ENCODE data around the gene CTDP1. TPM values are rescaled to one million over a fixed set of nuclear protein-coding genes. Genes with fewer than 3 reads are reported as not detected.

CTDP1 gene
- total RNA-seq, 1 donor from 2014 or later, result 34.8 TPM

DNA sequence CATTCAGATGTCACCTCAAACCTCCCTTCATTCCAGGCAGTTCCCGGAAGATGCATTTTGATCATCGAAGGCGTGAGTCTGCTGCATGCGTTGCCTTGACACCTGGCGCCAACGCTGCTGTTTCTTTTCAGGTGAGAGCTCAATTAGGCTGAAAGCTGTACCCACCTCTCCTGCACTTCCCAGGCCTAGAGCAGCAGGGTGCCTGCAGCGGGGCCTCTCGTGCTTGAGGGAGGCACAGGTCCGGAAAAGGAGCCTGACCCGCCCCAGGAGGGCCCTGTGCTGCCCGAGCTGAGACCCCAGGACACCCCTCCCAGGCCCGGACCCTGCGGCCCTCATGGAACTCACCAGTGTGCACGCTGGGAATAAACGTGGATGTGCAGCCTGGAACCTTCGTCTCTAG is 86.7 kb downstream of the CTDP1 start:
- DNase-seq, result peak; percentile 8
- no peak overlapping the region for H3K27ac Mint-ChIP-seq (ENCODE audit: unreplicated experiment)
- peaks cover 14% of the 10 kb centered on the region for H3K9me3 Mint-ChIP-seq (ENCODE audit: unreplicated experiment)
- peaks cover 5% of the 10 kb centered on the region for H3K27me3 Mint-ChIP-seq (ENCODE audit: unreplicated experiment)
- no peak overlapping the region for H3K4me3 Mint-ChIP-seq (ENCODE audit: unreplicated experiment)
- H3K36me3 Mint-ChIP-seq (ENCODE audit: unreplicated experiment), result peaks cover 25% of the 10 kb centered on the region
- TF ChIP-seq CTCF (IDR thresholded peaks at IDR 0.05; ENCODE audit: partially characterized antibody, unreplicated experiment), result no peak
- H3K4me1 Mint-ChIP-seq (ENCODE audit: low read depth, unreplicated experiment), result peaks cover 3% of the 10 kb centered on the region

DNA sequence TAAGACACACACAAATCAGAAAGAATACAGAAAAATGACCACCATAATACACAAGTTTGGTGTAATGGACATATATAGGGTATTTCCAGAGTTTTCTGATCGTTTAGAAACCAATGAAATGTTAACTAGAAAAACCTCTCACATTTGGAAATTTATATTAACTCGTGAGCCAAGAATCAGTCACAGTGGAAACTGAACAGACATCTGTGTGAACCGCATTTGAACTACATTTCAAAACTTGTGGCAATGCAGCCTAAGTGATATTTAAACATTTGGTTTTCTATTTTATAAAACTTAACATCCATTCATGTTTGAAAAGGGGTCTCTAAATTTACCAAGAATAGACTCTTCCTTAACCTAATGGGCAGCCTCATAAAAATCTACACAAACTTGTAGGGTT is 89.1 kb downstream of the CTDP1 start:
- Mint-ChIP-seq H3K27me3 (ENCODE audit: unreplicated experiment) (peaks cover 6% of the 10 kb centered on the region), H3K36me3 (ENCODE audit: unreplicated experiment) (peaks cover 20% of the 10 kb centered on the region), H3K9me3 (ENCODE audit: unreplicated experiment) (peaks cover 20% of the 10 kb centered on the region), H3K4me1 (ENCODE audit: low read depth, unreplicated experiment) (peaks cover 3% of the 10 kb centered on the region), H3K27ac (ENCODE audit: unreplicated experiment) (no peak overlapping the region), H3K4me3 (ENCODE audit: unreplicated experiment) (no peak overlapping the region)
- TF ChIP-seq CTCF (IDR thresholded peaks at IDR 0.05; ENCODE audit: partially characterized antibody, unreplicated experiment), result no peak
- no peak for DNase-seq

DNA sequence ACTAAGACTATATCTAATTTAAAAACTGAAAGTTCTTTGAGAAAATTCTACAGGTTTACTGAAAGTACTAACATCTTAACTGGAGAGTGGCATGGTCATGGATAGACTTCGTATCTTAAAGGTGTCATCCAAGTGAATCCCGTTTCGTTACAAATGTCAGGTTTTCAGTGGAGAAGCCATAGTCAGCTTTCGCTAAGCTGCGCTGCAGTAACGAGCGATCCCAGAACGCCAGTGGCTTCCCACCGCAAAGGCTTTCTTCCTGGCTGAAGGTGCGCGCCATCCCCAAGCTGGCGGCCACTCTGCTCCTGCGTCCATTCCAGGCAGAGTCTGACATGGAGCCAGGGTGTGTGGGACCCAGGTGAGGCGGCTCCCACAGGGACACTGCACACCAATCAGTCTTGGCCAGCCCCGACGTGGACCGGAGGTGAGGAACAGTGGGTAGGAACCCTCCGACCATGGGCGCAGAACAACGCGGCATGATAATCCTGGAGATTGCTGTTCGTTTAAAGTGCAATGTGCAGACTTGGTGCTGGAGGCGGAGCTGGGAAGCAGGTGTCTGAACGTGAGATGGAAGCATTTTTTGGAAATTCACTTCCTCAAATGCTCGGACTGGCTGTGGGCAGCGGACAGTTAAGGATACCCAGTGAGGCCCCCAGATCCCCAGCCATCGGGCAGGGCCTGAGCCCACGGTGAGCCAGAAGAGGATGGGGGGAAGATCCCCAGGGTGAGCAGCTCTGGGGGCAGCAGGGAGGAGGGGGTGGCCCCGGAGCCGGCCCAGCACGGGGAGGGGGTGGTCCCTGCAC is 90.3 kb downstream of the CTDP1 start:
- H3K36me3 Mint-ChIP-seq (ENCODE audit: unreplicated experiment), result peaks cover 20% of the 10 kb centered on the region
- peaks cover 6% of the 10 kb centered on the region for H3K27me3 Mint-ChIP-seq (ENCODE audit: unreplicated experiment)
- no peak for TF ChIP-seq CTCF (IDR thresholded peaks at IDR 0.05; ENCODE audit: partially characterized antibody, unreplicated experiment)
- H3K27ac Mint-ChIP-seq (ENCODE audit: unreplicated experiment), result no peak overlapping the region
- H3K4me3 Mint-ChIP-seq (ENCODE audit: unreplicated experiment), result no peak overlapping the region
- H3K9me3 Mint-ChIP-seq (ENCODE audit: unreplicated experiment), result peaks cover 22% of the 10 kb centered on the region
- peaks cover 3% of the 10 kb centered on the region for H3K4me1 Mint-ChIP-seq (ENCODE audit: low read depth, unreplicated experiment)
- no peak for DNase-seq

- Mint-ChIP-seq H3K9me3 (ENCODE audit: unreplicated experiment) (peaks cover 23% of the 10 kb centered on the region), H3K4me1 (ENCODE audit: low read depth, unreplicated experiment) (peaks cover 3% of the 10 kb centered on the region), H3K36me3 (ENCODE audit: unreplicated experiment) (peaks cover 20% of the 10 kb centered on the region), H3K27ac (ENCODE audit: unreplicated experiment) (no peak overlapping the region), H3K4me3 (ENCODE audit: unreplicated experiment) (no peak overlapping the region), H3K27me3 (ENCODE audit: unreplicated experiment) (peaks cover 6% of the 10 kb centered on the region)
- no peak for TF ChIP-seq CTCF (IDR thresholded peaks at IDR 0.05; ENCODE audit: partially characterized antibody, unreplicated experiment)
- DNase-seq, result no peak
These were observed 90.9 kb downstream of the CTDP1 start for GRCh38 chr18:79770501-79770815.

DNA sequence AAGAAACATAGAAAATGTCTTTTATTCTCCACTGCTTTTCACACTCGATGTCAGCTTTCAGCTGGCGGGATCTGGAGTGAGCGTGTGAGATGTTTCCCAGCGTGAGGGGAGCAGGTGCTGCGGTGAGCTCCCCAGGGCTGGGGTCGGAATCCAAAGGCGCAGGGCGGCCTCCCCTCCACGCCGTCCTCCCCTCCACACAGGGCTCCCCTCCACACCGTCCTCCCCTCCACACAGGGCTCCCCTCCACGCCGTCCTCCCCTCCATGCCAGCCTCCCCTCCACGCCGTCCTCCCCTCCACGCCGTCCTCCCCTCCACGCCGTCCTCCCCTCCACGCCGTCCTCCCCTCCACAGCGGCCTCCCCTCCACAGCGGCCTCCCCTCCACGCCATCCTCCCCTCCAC is 91.2 kb downstream of the CTDP1 start:
- Mint-ChIP-seq H3K36me3 (ENCODE audit: unreplicated experiment) (peaks cover 20% of the 10 kb centered on the region), H3K27ac (ENCODE audit: unreplicated experiment) (no peak overlapping the region), H3K9me3 (ENCODE audit: unreplicated experiment) (peaks cover 22% of the 10 kb centered on the region), H3K4me1 (ENCODE audit: low read depth, unreplicated experiment) (peaks cover 3% of the 10 kb centered on the region), H3K27me3 (ENCODE audit: unreplicated experiment) (peaks cover 6% of the 10 kb centered on the region), H3K4me3 (ENCODE audit: unreplicated experiment) (no peak overlapping the region)
- TF ChIP-seq CTCF (IDR thresholded peaks at IDR 0.05; ENCODE audit: partially characterized antibody, unreplicated experiment), result no peak
- DNase-seq, result no peak

Data from glutamatergic neuron (in vitro differentiated cells).